ENCODE results near the gene ABLIM3.

Gene ABLIM3

DNA sequence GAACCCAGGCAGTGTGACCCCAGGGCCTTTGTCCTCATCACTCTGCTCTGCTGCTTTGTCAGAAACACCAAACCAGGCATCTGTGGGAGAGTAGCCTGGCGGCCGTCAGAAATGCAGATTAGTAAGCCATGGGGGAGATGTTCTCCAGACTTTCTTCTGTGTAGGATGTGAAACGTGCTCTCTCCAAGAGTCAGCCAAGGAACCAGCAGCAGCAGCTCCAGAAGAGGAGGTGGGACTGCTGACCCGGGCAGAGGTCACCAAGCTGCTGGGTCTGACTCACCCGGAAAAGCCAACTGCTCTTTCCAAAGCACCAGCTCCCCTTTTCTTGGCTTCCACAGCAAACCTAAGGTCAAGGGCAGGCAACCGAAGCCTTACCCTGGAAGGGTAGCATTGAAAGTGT, 14.4 kb upstream of the ABLIM3 start:
- TF ChIP-seq SUZ12 (IDR thresholded peaks at IDR 0.05; ENCODE audit: extremely low read depth, insufficient read depth, insufficient read length) (no peak), ZNF274 (IDR thresholded peaks at IDR 0.05; ENCODE audit: low read depth, low read length) (no peak), YY1 (IDR thresholded peaks at IDR 0.05; ENCODE audit: insufficient read depth, insufficient read length) (no peak)
- Histone ChIP-seq H3K27me3 (ENCODE audit: insufficient read depth, insufficient read length) (no peaks in the 10 kb centered on the region), H3K9me3 (ENCODE audit: insufficient read depth, low read length) (no peaks in the 10 kb centered on the region; the same call in 1 of the 2 replicates), H3K36me3 (ENCODE audit: insufficient read depth, insufficient read length, low read length) (no peaks in the 10 kb centered on the region), H3K4me3 (ENCODE audit: insufficient read length, low read depth) (no peak overlapping the region), H3K4me1 (ENCODE audit: insufficient read depth, insufficient read length) (no peaks in the 10 kb centered on the region), H3K9ac (ENCODE audit: insufficient read length, low read depth) (no peak overlapping the region)
- DNase-seq (ENCODE audit: low read depth, low spot score): no peak

DNA sequence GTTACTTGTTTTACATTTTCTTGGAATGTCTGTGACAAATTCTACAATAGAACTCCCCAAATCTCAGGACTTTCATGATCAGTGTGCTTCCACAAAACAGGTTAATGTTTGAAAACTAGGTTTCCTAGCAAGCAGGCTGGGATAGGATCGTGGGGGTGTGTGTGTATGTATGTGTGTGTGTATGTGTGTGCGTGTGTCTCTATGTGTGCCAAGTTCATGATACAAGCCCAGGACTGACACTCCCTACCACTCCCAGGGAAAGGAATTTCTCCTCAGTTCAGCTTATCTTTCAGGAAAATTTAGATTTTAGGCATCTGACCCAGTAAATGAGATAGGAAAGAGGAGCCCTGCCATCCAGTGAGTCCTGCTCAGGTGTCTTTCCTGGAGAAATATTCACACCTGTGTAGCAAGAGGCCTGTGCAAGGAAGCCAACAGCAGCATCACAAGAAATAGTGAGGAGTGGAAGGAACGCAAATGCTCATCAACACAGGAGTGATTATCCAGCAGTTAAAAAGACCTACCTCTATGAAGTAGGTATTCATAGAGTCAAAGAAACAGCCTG, 13.8 kb upstream of the ABLIM3 start:
- Histone ChIP-seq H3K27me3 (ENCODE audit: insufficient read depth, insufficient read length) (no peaks in the 10 kb centered on the region), H3K4me3 (ENCODE audit: insufficient read length, low read depth) (no peak overlapping the region), H3K36me3 (ENCODE audit: insufficient read depth, insufficient read length, low read length) (no peaks in the 10 kb centered on the region), H3K9me3 (ENCODE audit: insufficient read depth, low read length) (no peaks in the 10 kb centered on the region; the same call in 1 of the 2 replicates), H3K4me1 (ENCODE audit: insufficient read depth, insufficient read length) (no peaks in the 10 kb centered on the region), H3K9ac (ENCODE audit: insufficient read length, low read depth) (no peak overlapping the region)
- DNase-seq (ENCODE audit: low read depth, low spot score): no peak
- TF ChIP-seq YY1 (IDR thresholded peaks at IDR 0.05; ENCODE audit: insufficient read depth, insufficient read length) (no peak), SUZ12 (IDR thresholded peaks at IDR 0.05; ENCODE audit: extremely low read depth, insufficient read depth, insufficient read length) (no peak), ZNF274 (IDR thresholded peaks at IDR 0.05; ENCODE audit: low read depth, low read length) (no peak)

DNA sequence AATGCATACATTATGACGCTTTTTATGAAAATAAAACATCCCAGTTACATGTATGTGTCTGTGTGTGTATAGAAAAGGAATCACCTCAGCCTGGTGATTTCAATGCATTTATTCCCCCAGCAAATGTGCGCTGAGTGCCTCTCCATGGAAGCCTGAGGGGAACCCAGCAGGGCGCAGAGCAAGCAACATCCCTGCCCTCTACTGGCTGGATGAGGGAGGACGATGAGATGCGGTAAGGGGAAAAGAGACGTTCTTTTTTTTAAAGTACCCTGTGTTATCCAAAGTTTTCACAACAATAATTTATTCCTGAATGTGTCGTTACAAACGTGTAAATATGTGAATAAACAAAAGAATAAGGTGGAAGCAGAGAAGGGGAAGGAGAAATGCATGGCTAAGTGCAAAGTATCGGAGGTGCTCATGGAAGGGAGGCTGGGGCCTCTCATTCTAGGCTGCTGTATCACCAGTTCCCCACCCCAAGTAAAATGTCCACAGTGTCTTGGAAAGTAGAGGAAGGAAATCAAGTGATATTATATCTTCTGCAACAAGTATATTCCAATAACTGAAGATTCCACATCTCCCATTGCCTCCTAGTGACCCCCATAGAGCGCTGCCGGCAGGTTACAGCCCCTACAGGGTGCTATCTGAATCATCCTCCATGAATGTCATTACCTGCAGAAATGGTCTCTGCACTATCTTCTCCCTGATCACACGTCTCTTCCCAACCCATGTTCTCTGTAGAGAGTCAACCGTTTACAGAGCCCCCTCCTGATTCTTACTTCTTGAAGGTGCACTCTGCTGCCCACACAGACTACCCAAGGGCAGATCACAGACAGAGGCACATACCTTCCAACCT, 13.0 kb upstream of the ABLIM3 start:
- H3K4me1 ChIP-seq (ENCODE audit: insufficient read depth, insufficient read length): no peaks in the 10 kb centered on the region
- no peak overlapping the region for H3K9ac ChIP-seq (ENCODE audit: insufficient read length, low read depth)
- H3K27me3 ChIP-seq (ENCODE audit: insufficient read depth, insufficient read length): no peaks in the 10 kb centered on the region
- H3K36me3 ChIP-seq (ENCODE audit: insufficient read depth, insufficient read length, low read length): no peaks in the 10 kb centered on the region
- no peak overlapping the region for H3K4me3 ChIP-seq (ENCODE audit: insufficient read length, low read depth)
- no peaks in the 10 kb centered on the region; the same call in 1 of the 2 replicates for H3K9me3 ChIP-seq (ENCODE audit: insufficient read depth, low read length)
- TF ChIP-seq SUZ12 (IDR thresholded peaks at IDR 0.05; ENCODE audit: extremely low read depth, insufficient read depth, insufficient read length) (no peak), YY1 (IDR thresholded peaks at IDR 0.05; ENCODE audit: insufficient read depth, insufficient read length) (no peak), ZNF274 (IDR thresholded peaks at IDR 0.05; ENCODE audit: low read depth, low read length) (no peak)
- DNase-seq (ENCODE audit: low read depth, low spot score): no peak

DNA sequence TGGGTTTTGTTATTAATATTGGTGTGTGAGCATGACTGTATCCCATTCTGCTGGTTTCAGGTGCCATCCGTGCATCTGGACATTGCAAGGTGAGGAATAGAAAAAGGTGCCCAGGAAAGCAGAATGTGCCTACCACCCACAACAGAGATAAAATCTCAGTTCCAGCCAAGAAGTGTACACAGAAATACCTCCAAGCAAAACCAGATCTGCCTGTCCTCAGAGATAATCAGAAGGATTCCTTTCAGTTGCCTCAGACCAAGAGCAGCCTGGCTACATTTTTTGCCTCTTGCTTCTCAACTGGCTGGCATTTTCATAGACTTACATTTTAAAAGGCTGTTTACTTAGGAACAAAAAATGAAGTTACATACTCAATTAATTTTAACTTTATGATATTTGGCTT, 12.1 kb upstream of the ABLIM3 start:
- no peaks in the 10 kb centered on the region for H3K4me1 ChIP-seq (ENCODE audit: insufficient read depth, insufficient read length)
- H3K27me3 ChIP-seq (ENCODE audit: insufficient read depth, insufficient read length): no peaks in the 10 kb centered on the region
- H3K9ac ChIP-seq (ENCODE audit: insufficient read length, low read depth): no peak overlapping the region
- no peaks in the 10 kb centered on the region for H3K9me3 ChIP-seq (ENCODE audit: insufficient read depth, low read length)
- no peaks in the 10 kb centered on the region for H3K36me3 ChIP-seq (ENCODE audit: insufficient read depth, insufficient read length, low read length)
- DNase-seq (ENCODE audit: low read depth, low spot score): no peak
- no peak overlapping the region for H3K4me3 ChIP-seq (ENCODE audit: insufficient read length, low read depth)
- no peak for TF ChIP-seq SUZ12 (IDR thresholded peaks at IDR 0.05; ENCODE audit: extremely low read depth, insufficient read depth, insufficient read length)
- no peak for TF ChIP-seq ZNF274 (IDR thresholded peaks at IDR 0.05; ENCODE audit: low read depth, low read length)
- TF ChIP-seq YY1 (IDR thresholded peaks at IDR 0.05; ENCODE audit: insufficient read depth, insufficient read length): no peak

DNA sequence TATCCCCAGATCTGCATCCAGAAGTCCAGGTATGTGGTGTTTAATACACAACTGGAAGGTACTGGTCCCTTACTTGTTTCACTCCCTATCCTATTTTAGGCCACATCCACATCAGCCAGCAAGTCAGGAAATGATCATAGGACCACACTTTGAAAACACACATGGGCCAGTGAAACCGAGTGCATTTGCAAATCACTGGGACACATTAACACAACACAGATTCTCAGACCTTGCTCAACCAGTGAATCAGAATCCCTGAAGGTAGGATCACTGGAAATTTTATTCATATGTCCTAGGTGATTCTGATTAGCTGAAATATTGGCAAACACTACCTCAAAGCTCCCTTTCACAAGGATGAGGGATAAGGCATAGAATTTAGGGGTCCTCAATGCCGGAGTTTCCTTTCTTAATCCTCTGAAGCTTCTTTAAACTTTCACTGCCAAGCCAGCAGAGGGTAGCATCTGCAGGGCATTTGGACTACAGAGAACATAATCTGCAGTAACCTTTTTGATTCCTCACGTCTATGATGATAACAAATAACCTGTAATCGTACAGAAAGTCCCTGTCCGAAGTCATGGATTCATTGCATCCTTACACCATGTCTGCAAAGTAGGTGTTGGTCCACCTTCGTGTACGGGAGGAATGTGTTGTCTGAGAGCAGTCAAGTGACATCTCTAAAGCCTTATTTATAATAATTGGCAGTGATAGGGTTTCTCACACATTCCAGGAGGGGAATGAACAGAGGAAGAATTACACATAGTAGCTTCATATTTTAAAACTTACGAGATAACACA, 11.0 kb upstream of the ABLIM3 start:
- DNase-seq (ENCODE audit: low read depth, low spot score): no peak
- no peaks in the 10 kb centered on the region for H3K4me1 ChIP-seq (ENCODE audit: insufficient read depth, insufficient read length)
- no peak overlapping the region for H3K4me3 ChIP-seq (ENCODE audit: insufficient read length, low read depth)
- H3K9me3 ChIP-seq (ENCODE audit: insufficient read depth, low read length): no peaks in the 10 kb centered on the region
- no peaks in the 10 kb centered on the region for H3K36me3 ChIP-seq (ENCODE audit: insufficient read depth, insufficient read length, low read length)
- H3K9ac ChIP-seq (ENCODE audit: insufficient read length, low read depth): no peak overlapping the region
- H3K27me3 ChIP-seq (ENCODE audit: insufficient read depth, insufficient read length): no peaks in the 10 kb centered on the region
- TF ChIP-seq SUZ12 (IDR thresholded peaks at IDR 0.05; ENCODE audit: extremely low read depth, insufficient read depth, insufficient read length) (no peak), ZNF274 (IDR thresholded peaks at IDR 0.05; ENCODE audit: low read depth, low read length) (no peak), YY1 (IDR thresholded peaks at IDR 0.05; ENCODE audit: insufficient read depth, insufficient read length) (no peak)

DNA sequence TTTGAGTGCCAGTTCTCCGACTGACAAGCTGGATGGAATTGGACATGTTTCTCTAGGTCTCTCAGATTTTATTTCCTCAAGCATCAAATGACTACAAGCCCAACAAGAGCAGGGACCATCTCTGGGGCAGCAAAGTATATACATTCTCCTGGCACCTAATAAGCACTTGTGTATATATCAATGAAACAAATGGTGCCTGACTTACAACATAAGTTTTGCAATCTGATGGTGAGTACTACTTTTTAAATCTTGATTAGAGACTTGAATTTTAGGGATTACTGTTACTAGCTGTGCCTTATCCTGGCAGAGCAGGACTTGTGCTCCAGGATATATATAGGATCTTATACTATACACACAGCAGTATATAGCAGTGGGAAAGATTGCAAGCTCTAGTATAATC, 8.8 kb upstream of the ABLIM3 start:
- TF ChIP-seq YY1 (IDR thresholded peaks at IDR 0.05; ENCODE audit: insufficient read depth, insufficient read length) (no peak), ZNF274 (IDR thresholded peaks at IDR 0.05; ENCODE audit: low read depth, low read length) (no peak), SUZ12 (IDR thresholded peaks at IDR 0.05; ENCODE audit: extremely low read depth, insufficient read depth, insufficient read length) (no peak)
- Histone ChIP-seq H3K36me3 (ENCODE audit: insufficient read depth, insufficient read length, low read length) (no peaks in the 10 kb centered on the region), H3K4me1 (ENCODE audit: insufficient read depth, insufficient read length) (no peaks in the 10 kb centered on the region), H3K9me3 (ENCODE audit: insufficient read depth, low read length) (no peaks in the 10 kb centered on the region), H3K27me3 (ENCODE audit: insufficient read depth, insufficient read length) (no peaks in the 10 kb centered on the region), H3K9ac (ENCODE audit: insufficient read length, low read depth) (no peak overlapping the region), H3K4me3 (ENCODE audit: insufficient read length, low read depth) (no peak overlapping the region)
- no peak for DNase-seq (ENCODE audit: low read depth, low spot score)
